IPS-18c (cell line): ENCODE data around the gene LMO7.
"Not testable (repeated sequence)": the region's sequence is repeated elsewhere in the genome, so short reads cannot be mapped to it uniquely, and the experiment has no call there.

Source experiments
- H3K4me3 ChIP-seq: 2 replicates; pipeline ENCODE4 v1.7.0; 2013; ENCODE audit warnings: low read depth, mild to moderate bottlenecking, low read length, moderate library complexity; ENCODE audit not compliant: insufficient read depth
- H3K9me3 ChIP-seq: one replicate; pipeline ENCODE4 v1.6.1; 2013; ENCODE audit warnings: mild to moderate bottlenecking, low read length, moderate library complexity; ENCODE audit not compliant: control insufficient read depth, insufficient read depth

Gene LMO7

GRCh38 chr13:75713852-75714251 is 77.7 kb downstream of the LMO7 start:
- Histone ChIP-seq H3K9me3 (no peaks in the 10 kb centered on the region), H3K4me3 (no peak overlapping the region)

- Histone ChIP-seq H3K4me3 (no peak overlapping the region), H3K9me3 (no peaks in the 10 kb centered on the region)
Observed at GRCh38 chr13:75715601-75716523, 79.7 kb downstream of the LMO7 start.

GRCh38 chr13:75717525-75717924 is 81.4 kb downstream of the LMO7 start:
- no peak overlapping the region for H3K4me3 ChIP-seq
- H3K9me3 ChIP-seq: no peaks in the 10 kb centered on the region

GRCh38 chr13:75721307-75721706 is 85.2 kb downstream of the LMO7 start:
- no peak overlapping the region for H3K4me3 ChIP-seq
- peaks cover 2% of the 10 kb centered on the region for H3K9me3 ChIP-seq

GRCh38 chr13:75723901-75724300 is 87.8 kb downstream of the LMO7 start:
- no peak overlapping the region for H3K4me3 ChIP-seq
- peaks cover 2% of the 10 kb centered on the region for H3K9me3 ChIP-seq

GRCh38 chr13:75724752-75725517 is 88.8 kb downstream of the LMO7 start:
- H3K9me3 ChIP-seq: peaks cover 2% of the 10 kb centered on the region
- no peak overlapping the region for H3K4me3 ChIP-seq

- H3K9me3 ChIP-seq: peaks cover 2% of the 10 kb centered on the region
- no peak overlapping the region for H3K4me3 ChIP-seq
Observed at GRCh38 chr13:75725736-75726135, 89.6 kb downstream of the LMO7 start.

GRCh38 chr13:75726306-75726705 is 90.2 kb downstream of the LMO7 start:
- H3K9me3 ChIP-seq: peaks cover 2% of the 10 kb centered on the region
- no peak overlapping the region for H3K4me3 ChIP-seq

- not testable (repeated sequence) for H3K9me3 ChIP-seq, H3K4me3 ChIP-seq
Observed at GRCh38 chr13:75733113-75733512, 97.0 kb downstream of the LMO7 start.

GRCh38 chr13:75736173-75736572 is 100.0 kb downstream of the LMO7 start:
- Histone ChIP-seq H3K4me3 (no peak overlapping the region), H3K9me3 (no peaks in the 10 kb centered on the region)

- Histone ChIP-seq H3K9me3 (peaks cover 4% of the 10 kb centered on the region), H3K4me3 (no peak overlapping the region)
Observed at GRCh38 chr13:75738841-75739240, 102.7 kb downstream of the LMO7 start.

- no peak overlapping the region for H3K4me3 ChIP-seq
- H3K9me3 ChIP-seq: peaks cover 4% of the 10 kb centered on the region
Observed at GRCh38 chr13:75739244-75739868, 103.2 kb downstream of the LMO7 start.

- no peak overlapping the region for H3K4me3 ChIP-seq
- peaks cover 4% of the 10 kb centered on the region for H3K9me3 ChIP-seq
Observed at GRCh38 chr13:75740031-75740430, 103.9 kb downstream of the LMO7 start.

GRCh38 chr13:75743072-75743471 is 106.9 kb downstream of the LMO7 start:
- not testable (repeated sequence) for H3K9me3 ChIP-seq, H3K4me3 ChIP-seq

- Histone ChIP-seq H3K4me3 (no peak overlapping the region), H3K9me3 (peaks cover 4% of the 10 kb centered on the region)
Observed at GRCh38 chr13:75744127-75744526, 108.0 kb downstream of the LMO7 start.

- peaks cover 4% of the 10 kb centered on the region for H3K9me3 ChIP-seq
Observed at GRCh38 chr13:75745387-75745786, 109.3 kb downstream of the LMO7 start.

GRCh38 chr13:75748874-75749273 is 112.7 kb downstream of the LMO7 start:
- Histone ChIP-seq H3K9me3 (peaks cover 3% of the 10 kb centered on the region), H3K4me3 (no peak overlapping the region)

More at GRCh38 chr13:75745387-75745786, 109.3 kb downstream of the LMO7 start:
- no peak overlapping the region for H3K4me3 ChIP-seq

GRCh38 chr13:75749407-75749806 is 113.3 kb downstream of the LMO7 start:
- Histone ChIP-seq H3K4me3 (no peak overlapping the region), H3K9me3 (peaks cover 3% of the 10 kb centered on the region)
